Adipocyte (in vitro differentiated cells): ENCODE measurements around the gene AP5S1.
A peak's percentile ranks its signal among the peaks of the same experiment; 100 is the strongest.

Source experiments
- DNase-seq: peaks from one replicate; pipeline ENCODE4 v3.0.0-alpha.2; 2015; ENCODE audit warnings: low read depth
- H3K27me3 ChIP-seq: replicated peaks from 2 replicates; pipeline ENCODE4 v1.7.0; 2013; ENCODE audit warnings: mild to moderate bottlenecking, low read length, moderate library complexity; ENCODE audit not compliant: control insufficient read depth, insufficient read depth
- H3K36me3 ChIP-seq: 2 replicates; pipeline ENCODE4 v1.7.0; 2013; ENCODE audit warnings: low read length, mild to moderate bottlenecking, moderate library complexity; ENCODE audit not compliant: control insufficient read depth, insufficient read depth, severe bottlenecking
- H3K4me1 ChIP-seq: 2 replicates; pipeline ENCODE4 v1.7.0; 2013; ENCODE audit warnings: mild to moderate bottlenecking, low read length, moderate library complexity; ENCODE audit not compliant: control insufficient read depth, insufficient read depth
- H3K4me3 ChIP-seq: 2 replicates; pipeline ENCODE4 v1.7.0; 2013; ENCODE audit warnings: mild to moderate bottlenecking, low read length, moderate library complexity
- H3K9ac ChIP-seq: 2 replicates; pipeline ENCODE4 v1.7.0; 2013; ENCODE audit warnings: mild to moderate bottlenecking, low read length, moderate library complexity
- H3K9me3 ChIP-seq: 2 replicates; pipeline ENCODE4 v1.7.0; 2013; ENCODE audit warnings: mild to moderate bottlenecking, low read length, moderate library complexity; ENCODE audit not compliant: control insufficient read depth

Gene AP5S1, protein sequence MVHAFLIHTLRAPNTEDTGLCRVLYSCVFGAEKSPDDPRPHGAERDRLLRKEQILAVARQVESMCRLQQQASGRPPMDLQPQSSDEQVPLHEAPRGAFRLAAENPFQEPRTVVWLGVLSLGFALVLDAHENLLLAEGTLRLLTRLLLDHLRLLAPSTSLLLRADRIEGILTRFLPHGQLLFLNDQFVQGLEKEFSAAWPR

GRCh38 chr20:3820048-3820900, at the start of gene AP5S1:
TSS of gene AP5S1 (plus strand) at chr20:3820547. CDS start at chr20:3822118, 1,571 bp downstream.
- H3K9me3 ChIP-seq, result no peaks in the 10 kb centered on the region
- DNase-seq, result peak; percentile 98
- H3K9ac ChIP-seq, result peak within 1 kb of the TSS; percentile 100
- peaks cover 32% of the 10 kb centered on the region for H3K36me3 ChIP-seq
- no peaks in the 10 kb centered on the region for H3K27me3 ChIP-seq
- peaks cover 21% of the 10 kb centered on the region for H3K4me1 ChIP-seq
- H3K4me3 ChIP-seq, result peak within 1 kb of the TSS; percentile 97

DNA sequence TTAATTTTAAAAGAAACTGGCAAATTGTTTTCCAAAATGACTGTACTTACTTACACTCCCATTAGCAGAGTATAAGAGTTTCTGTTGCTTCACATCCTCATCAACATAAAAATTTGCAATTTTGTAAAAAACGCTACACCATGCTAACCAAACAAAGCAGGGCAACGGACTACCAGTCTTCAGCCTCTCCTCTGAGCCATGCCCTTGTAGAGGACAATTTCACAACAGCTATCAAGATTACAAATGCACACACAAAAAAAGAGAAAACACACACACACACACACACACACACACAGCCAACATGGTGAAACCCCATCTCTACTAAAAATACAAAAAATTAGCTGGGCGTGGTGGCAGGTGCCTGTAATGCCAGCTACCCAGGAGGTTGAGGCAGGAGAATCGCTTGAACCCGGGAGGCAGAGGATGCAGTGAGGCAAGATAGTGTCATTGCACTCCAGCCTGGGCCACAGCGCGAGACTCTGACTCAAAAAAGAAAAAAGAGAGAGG, 48.7 kb upstream of the AP5S1 start:
- no peaks in the 10 kb centered on the region for H3K36me3 ChIP-seq
- H3K27me3 ChIP-seq, result no peaks in the 10 kb centered on the region
- no peak overlapping the region for H3K9ac ChIP-seq
- peaks cover 4% of the 10 kb centered on the region for H3K9me3 ChIP-seq
- peaks cover 22% of the 10 kb centered on the region for H3K4me1 ChIP-seq
- DNase-seq, result no peak
- H3K4me3 ChIP-seq, result no peak overlapping the region

DNA sequence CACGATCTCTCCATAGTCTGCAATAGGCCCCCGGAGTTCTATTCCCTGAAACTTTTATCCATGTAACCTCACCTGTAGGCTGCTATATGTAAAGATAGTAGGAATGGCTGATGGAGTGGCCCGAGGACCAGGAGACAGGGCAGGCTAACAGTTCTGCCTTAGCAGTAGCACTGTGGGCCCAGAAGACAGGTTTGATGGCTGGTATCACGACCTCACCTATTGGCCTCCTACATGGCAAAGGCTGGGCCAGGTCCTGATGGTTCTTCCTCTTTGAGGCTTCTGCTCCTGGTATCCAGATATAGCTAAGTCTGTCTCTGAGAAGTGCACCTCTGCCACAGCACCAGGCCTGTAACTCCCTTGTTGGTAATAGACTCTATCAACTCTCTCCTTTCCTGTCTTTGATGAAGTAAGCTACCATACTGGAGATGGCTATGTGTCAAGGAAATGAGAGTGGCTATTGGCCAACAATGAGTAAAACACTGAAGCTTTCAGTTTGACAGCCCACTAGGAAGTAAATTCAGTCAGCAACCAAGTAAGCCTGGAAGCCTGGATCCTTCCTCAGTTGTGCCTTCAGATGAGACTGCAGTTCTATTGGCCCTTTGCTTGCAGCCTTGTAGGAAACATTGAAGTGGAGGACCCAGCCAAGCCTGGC, 44.8 kb upstream of the AP5S1 start:
- no peaks in the 10 kb centered on the region for H3K27me3 ChIP-seq
- no peak overlapping the region for H3K4me3 ChIP-seq
- DNase-seq, result no peak
- H3K9me3 ChIP-seq, result peaks cover 4% of the 10 kb centered on the region
- H3K9ac ChIP-seq, result no peak overlapping the region
- no peaks in the 10 kb centered on the region for H3K36me3 ChIP-seq
- peaks cover 5% of the 10 kb centered on the region for H3K4me1 ChIP-seq

DNA sequence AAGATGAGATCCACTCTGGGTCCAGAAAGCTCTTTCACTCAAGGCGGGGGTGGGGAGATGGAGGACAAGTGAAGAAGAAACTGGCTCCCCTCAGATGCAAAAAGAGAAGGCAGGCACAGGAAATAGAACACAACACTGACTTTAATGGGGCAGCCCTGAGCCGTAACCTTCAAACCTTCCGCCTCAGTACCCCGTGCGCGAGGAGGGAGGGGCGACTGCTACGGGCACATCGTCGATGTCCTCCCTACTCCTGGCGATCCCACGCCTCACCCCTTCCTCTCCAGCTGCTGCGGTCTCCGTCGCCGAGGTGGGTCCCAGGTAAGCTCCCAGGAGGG, 43.0 kb upstream of the AP5S1 start:
- H3K27me3 ChIP-seq, result no peaks in the 10 kb centered on the region
- peaks cover 11% of the 10 kb centered on the region for H3K4me1 ChIP-seq
- no peak for DNase-seq
- no peaks in the 10 kb centered on the region for H3K36me3 ChIP-seq
- H3K4me3 ChIP-seq, result peak overlapping the region; percentile 78
- peaks cover 4% of the 10 kb centered on the region for H3K9me3 ChIP-seq
- peak overlapping the region; percentile 78 for H3K9ac ChIP-seq

GRCh38 chr20:3777716-3778629, 42.4 kb upstream of the AP5S1 start:
- peak; percentile 69 for DNase-seq
- no peaks in the 10 kb centered on the region for H3K36me3 ChIP-seq
- H3K4me1 ChIP-seq, result peaks cover 11% of the 10 kb centered on the region
- peaks cover 4% of the 10 kb centered on the region for H3K9me3 ChIP-seq
- peak overlapping the region; percentile 78 for H3K4me3 ChIP-seq
- no peaks in the 10 kb centered on the region for H3K27me3 ChIP-seq
- H3K9ac ChIP-seq, result peak overlapping the region; percentile 78

DNA sequence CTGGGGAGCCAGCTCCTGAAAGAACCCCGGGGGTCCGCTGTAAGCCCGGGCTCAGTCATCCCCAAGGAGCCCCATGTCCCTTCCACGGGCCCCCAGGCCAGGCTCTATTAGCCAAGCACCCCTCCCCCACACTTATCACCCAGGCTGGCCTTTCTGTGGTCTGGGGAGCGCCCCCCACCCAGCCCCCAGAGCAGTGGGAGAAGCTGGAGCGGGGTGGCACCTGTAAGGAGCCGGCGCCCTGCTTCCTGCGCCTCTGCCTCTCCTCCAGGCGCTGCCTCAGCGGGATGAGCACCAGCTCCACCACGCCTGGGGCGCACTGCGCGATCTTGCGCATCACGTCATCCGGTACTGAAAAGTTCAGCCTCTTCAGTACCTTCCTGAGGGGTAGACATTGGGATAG, 41.4 kb upstream of the AP5S1 start:
- Histone ChIP-seq H3K4me1 (peaks cover 18% of the 10 kb centered on the region), H3K27me3 (no peaks in the 10 kb centered on the region), H3K36me3 (no peaks in the 10 kb centered on the region), H3K9ac (no peak overlapping the region), H3K4me3 (no peak overlapping the region), H3K9me3 (peaks cover 4% of the 10 kb centered on the region)
- no peak for DNase-seq

- no peaks in the 10 kb centered on the region for H3K27me3 ChIP-seq
- peak within 1 kb of the TSS; percentile 78 for H3K4me3 ChIP-seq
- no peaks in the 10 kb centered on the region for H3K36me3 ChIP-seq
- peak; percentile 97 for DNase-seq
- H3K9ac ChIP-seq, result peak within 1 kb of the TSS; percentile 36
- H3K9me3 ChIP-seq, result no peaks in the 10 kb centered on the region
- H3K4me1 ChIP-seq, result peaks cover 34% of the 10 kb centered on the region
Measured at GRCh38 chr20:3781153-3781910, 39.0 kb upstream of the AP5S1 start, which contains the start of gene SPEF1. TSS of gene SPEF1 (minus strand) at chr20:3781448. CDS start at chr20:3781287, 161 bp downstream.

- Histone ChIP-seq H3K9ac (no peak overlapping the region), H3K27me3 (no peaks in the 10 kb centered on the region), H3K4me1 (peaks cover 36% of the 10 kb centered on the region), H3K9me3 (no peaks in the 10 kb centered on the region), H3K4me3 (no peak overlapping the region), H3K36me3 (no peaks in the 10 kb centered on the region)
- no peak for DNase-seq
Measured at GRCh38 chr20:3782597-3782996, 37.8 kb upstream of the AP5S1 start.

DNA sequence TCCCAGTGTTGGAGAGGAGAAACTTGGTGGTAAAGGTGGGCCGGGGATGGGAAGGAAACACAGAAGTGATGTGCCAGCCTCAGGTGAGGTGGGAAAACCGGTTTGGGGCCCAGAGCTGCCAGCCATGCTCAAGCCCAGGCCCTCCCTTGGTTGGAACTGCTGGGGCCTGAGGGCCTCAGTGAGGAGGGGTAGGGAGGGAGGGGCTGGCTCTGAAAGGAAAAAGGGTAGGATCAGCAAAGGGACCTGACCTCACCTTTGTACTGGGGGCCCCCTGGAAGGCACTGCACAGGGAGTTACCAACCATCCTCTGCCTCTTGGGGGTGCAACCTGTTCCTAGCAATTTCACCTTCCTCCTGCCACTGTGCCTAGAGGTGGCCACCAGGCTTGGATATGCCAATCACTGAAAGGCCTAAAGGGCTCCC, 37.3 kb upstream of the AP5S1 start:
- Histone ChIP-seq H3K36me3 (no peaks in the 10 kb centered on the region), H3K27me3 (no peaks in the 10 kb centered on the region), H3K9ac (peak overlapping the region; percentile 43), H3K4me3 (no peak overlapping the region), H3K9me3 (no peaks in the 10 kb centered on the region), H3K4me1 (peaks cover 34% of the 10 kb centered on the region)
- no peak for DNase-seq

DNA sequence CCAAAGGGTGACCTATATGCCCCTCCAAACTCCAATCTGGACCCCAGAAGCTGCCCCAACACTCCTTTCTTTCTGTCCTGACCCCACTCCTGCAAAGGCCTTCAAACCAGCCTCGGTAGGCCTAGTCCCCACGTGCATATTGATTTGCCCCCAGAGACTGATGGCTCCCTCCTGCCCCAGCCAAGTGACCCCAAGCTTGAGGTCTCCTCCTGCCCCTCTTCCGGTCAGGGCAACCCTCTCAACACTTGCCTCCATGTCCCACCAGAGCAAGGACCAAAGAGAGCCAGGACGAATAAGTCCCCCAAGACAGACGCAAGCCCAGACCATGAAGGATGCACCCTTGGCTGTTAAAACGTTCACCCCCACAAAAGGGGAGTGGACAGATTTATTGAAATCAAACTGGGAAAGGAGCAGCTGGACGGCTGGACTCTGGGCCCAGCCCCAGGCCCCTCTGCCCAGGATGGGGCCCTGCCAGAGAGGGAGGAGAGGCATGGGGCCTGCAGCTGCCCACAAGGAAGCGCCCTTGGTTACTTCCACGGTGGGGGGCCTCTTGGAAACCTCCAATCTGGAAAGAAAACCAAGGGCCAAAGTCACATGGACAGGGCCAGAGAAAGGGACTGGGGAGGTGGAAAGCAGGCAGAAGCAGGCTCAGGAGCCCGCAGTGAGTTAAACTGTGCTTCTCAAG, 36.7 kb upstream of the AP5S1 start:
- peaks cover 34% of the 10 kb centered on the region for H3K4me1 ChIP-seq
- no peaks in the 10 kb centered on the region for H3K36me3 ChIP-seq
- no peak for DNase-seq
- H3K4me3 ChIP-seq, result no peak overlapping the region
- no peaks in the 10 kb centered on the region for H3K27me3 ChIP-seq
- H3K9me3 ChIP-seq, result no peaks in the 10 kb centered on the region
- peak overlapping the region; percentile 43 for H3K9ac ChIP-seq
